HEK293 (cell line): ENCODE data around the gene MYOF.

Experiments used
- TCF7L2 ChIP-seq: IDR thresholded peaks from 2 replicates; pipeline ENCODE4 v1.6.1; 2011; ENCODE audit warnings: low read depth, mild to moderate bottlenecking, inconsistent platforms, low read length, moderate library complexity, borderline replicate concordance
- ZNF561 ChIP-seq: fragments of 450-650 bp; IDR thresholded peaks from 2 replicates; pipeline ENCODE4 v1.5.1; 2018; ENCODE audit warnings: missing biosample characterization, missing genetic modification characterization, borderline replicate concordance
- ZNF768 ChIP-seq: fragments of 450-650 bp; formaldehyde crosslinking; IDR thresholded peaks from 2 replicates; pipeline ENCODE4 v1.5.1; 2018; ENCODE audit warnings: missing biosample characterization, mild to moderate bottlenecking, missing genetic modification characterization
- TF ChIP-seq, protein P1 (sequence below): fragments of 450-650 bp; formaldehyde crosslinking; IDR thresholded peaks from 2 replicates; pipeline ENCODE4 v1.5.1; 2016; ENCODE audit warnings: missing biosample characterization, missing genetic modification characterization

DNA sequence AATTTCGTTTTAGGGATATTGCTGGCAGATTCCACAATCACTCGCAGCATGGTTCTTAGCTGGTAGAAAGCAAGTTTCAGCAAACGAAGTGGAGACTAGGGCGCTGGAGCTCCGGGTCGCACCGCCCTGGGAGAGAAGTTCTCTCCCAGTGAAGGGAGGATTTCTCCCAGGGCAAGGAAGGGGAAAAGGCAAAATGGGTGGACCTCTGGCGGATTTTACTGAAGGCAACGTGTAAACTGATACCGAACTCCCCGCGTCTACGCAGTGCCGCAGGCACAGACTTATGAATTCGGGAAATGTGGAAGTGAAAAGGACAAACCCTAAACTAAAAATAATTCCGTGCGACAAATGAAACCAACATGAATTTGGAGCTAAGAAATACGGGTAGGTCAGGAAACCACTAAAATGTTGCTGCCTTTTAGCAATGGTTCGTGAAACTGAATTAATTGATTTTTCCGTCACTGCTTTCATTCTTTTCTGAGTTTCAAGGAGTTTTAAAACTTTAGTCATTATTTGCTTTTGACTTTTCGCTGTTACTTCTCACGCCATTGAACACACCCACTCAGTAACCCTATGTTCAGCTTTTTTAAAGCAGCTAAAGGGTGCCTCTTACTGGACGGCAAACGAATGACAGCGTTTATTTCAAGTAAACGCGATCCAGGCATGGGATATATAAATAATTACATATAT lies at the start of gene MYOF:
- no peak for TF ChIP-seq ZNF561 (tag by site-specific recombination)
- TF ChIP-seq ZNF768 (tag by site-specific recombination), result no peak
- no peak for TF ChIP-seq TCF7L2
- TF ChIP-seq, protein P1, sequence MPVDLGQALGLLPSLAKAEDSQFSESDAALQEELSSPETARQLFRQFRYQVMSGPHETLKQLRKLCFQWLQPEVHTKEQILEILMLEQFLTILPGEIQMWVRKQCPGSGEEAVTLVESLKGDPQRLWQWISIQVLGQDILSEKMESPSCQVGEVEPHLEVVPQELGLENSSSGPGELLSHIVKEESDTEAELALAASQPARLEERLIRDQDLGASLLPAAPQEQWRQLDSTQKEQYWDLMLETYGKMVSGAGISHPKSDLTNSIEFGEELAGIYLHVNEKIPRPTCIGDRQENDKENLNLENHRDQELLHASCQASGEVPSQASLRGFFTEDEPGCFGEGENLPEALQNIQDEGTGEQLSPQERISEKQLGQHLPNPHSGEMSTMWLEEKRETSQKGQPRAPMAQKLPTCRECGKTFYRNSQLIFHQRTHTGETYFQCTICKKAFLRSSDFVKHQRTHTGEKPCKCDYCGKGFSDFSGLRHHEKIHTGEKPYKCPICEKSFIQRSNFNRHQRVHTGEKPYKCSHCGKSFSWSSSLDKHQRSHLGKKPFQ (tag by site-specific recombination), result no peak
